HG03457 (cell line): ENCODE data around the gene SNX15.
A peak's percentile ranks its signal among the peaks of the same experiment; 100 is the strongest.

Experiments used
- ATAC-seq: cut with Tn5 transposase; IDR thresholded peaks from one replicate; pipeline ENCODE4 v1.9.1; 2021; ENCODE audit warnings: moderate number of reproducible peaks; ENCODE audit not compliant: unreplicated experiment

SNX15 gene

DNA sequence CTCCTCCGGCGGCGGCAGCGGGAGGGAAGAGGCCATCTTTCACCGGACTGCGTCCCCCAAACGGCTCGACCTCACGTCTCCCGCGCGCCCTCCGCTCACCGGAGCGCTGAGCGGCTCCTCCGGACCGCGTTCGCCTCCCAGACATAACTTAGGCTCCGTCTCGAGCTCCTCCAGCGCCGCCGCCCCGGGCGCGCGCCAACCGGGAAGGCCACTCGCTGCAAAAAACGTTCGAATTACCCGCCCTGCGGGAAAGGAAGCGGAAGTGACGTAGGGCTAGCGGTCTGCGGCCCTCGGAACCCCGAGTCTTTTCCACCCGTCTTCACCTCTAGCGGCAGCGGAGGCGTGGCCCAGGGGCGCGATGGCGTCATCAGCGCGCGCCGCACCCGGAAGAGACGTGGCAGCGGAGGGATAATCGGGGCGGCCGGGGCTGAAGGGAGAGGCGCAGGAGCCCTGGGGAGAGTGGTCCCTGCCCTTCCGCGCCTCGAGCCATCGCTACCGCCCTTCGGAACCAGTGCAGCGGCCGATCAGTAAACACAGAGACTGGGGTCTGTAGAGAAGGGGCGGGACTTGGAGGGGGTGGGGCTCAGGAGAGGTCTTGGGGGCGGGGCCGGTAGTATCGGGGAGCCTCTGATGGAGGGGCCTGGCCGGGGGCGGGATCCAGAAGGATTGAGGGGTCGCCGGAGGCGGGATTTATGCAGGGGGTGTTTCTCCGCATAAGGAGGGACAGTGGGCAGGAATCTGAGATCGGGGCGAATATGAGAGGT lies 56.8 kb downstream of the SNX15 start, which contains the start of the genes CDCA5 and ZFPL1:
Gene CDCA5 (minus strand): TSS at position 207 of the 764 bp plus-strand sequence. CDS start 62 bp downstream, at position 145.
Gene ZFPL1 (plus strand): TSS at position 389 of the 764 bp plus-strand sequence. CDS start 477 bp downstream, outside the sequence.
- ATAC-seq: peak; percentile 44

DNA sequence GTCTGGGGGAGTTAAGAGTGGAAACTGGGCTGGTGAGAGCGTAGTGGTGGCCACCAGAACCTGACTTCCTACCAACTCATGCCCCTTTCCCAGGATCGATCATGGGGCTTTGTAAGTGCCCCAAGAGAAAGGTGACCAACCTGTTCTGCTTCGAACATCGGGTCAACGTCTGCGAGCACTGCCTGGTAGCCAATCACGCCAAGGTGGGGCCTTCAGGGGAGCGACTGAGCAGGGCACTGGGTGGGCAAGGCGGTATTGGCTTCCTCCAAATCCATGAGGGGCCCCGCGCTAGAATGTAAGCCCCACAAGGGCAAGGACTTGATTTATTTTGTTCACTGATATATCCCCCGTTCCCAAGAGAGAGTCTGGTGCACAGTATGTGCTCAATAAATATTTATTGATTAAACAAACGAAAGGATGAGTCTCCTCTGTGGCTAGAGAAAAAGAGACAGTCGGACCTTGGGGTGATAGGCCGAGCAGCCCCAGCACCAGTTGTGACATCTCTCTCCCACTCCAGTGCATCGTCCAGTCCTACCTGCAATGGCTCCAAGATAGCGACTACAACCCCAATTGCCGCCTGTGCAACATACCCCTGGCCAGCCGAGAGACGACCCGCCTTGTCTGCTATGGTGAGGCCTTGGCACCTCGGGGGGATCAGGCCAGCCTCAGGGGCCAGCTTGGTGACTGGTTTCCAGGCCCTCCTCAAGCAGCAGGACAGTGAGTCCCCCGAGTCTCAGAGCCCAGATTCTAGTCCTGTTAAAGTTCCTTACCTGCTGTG lies 57.5 kb downstream of the SNX15 start:
- ATAC-seq: no peak

DNA sequence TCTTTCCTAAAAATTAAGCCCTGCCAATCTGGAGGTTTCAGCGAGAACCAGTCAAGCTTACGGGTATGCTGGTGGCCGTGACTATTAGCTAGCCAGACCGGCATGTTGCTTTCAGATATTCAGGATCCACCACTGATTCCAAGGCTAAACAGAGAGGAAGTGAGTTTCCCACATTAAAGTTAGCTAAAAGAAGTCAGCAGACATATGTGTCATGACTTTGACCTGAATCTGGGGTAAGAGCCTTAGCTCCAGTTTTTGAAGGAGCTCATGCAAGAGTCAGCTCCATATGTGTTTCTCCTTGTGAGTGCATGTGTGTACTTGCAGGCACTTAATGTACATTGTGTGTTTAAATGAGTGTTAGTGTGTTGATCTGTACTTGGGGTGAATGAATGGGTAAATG lies 58.2 kb downstream of the SNX15 start:
- ATAC-seq: no peak

DNA sequence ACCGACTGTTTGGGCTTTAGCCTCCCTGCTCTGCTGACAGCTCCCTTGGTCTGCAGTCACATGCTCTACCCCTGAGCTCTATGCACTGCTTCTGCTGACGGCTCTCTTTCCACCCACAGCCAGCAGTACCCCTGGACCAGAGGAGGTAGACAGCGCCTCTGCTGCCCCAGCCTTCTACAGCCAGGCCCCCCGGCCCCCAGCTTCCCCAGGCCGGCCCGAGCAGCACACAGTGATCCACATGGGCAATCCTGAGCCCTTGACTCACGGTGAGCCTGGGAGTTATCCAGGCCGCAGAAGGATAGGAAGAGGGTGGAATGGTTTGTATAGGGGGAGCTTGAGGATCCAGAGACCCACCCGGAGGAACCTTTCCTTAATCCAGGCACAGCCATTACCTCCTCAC lies 59.6 kb downstream of the SNX15 start:
- no peak for ATAC-seq

DNA sequence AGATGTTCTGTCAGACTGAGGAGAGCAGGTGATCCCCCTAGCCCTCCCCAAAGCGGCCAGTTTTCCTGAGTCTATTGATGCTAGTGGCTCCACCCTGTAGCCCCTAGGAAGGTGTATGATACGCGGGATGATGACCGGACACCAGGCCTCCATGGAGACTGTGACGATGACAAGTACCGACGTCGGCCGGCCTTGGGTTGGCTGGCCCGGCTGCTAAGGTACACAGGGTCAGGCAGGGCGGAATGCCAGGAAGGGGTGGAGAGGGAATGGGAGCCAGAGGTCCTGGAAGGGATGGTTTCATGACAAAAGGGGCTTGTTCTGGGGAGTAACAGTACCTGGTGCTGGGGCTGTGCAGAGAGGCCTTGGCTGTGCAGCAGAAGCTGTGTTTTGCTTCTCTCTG lies 60.0 kb downstream of the SNX15 start:
- ATAC-seq: no peak

DNA sequence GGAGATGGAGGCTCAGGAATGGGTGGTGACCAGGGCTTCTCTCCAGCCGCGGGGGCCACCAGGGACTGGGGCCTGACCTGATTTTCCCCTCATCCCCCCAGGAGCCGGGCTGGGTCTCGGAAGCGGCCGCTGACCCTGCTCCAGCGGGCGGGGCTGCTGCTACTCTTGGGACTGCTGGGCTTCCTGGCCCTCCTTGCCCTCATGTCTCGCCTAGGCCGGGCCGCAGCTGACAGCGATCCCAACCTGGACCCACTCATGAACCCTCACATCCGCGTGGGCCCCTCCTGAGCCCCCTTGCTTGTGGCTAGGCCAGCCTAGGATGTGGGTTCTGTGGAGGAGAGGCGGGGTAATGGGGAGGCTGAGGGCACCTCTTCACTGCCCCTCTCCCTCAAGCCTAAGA lies 60.6 kb downstream of the SNX15 start:
- no peak for ATAC-seq

DNA sequence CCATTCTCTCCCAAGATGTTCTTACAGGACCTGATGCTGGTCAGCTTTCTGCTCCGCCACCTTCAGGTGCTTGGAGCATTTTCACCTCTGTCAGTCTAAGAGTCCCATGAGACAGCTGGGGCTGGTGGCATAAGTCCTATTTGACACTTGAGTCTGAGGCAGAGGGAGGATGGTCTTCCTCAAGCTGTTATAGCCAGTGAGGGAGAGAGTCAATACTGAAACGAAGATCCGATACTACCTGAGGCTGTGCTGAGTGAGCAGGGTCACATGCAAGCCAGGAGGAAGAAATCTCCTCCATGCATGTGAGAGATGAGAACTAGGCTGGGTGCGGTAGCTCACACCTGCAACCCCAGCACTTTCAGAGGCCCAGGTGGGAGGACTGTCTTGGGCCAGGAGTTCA lies 62.4 kb downstream of the SNX15 start:
- no peak for ATAC-seq
